ENCODE results near the gene EIF4H. TPM values are rescaled to one million over a fixed set of nuclear protein-coding genes. Genes with fewer than 3 reads are reported as not detected.

EIF4H gene
- total and polyA plus RNA-seq, 9 of the 15 experiments (the other 6 are each of a cell fraction or from before 2014, with no cell fraction given) = 11.0 to 435 (median 319) TPM

DNA sequence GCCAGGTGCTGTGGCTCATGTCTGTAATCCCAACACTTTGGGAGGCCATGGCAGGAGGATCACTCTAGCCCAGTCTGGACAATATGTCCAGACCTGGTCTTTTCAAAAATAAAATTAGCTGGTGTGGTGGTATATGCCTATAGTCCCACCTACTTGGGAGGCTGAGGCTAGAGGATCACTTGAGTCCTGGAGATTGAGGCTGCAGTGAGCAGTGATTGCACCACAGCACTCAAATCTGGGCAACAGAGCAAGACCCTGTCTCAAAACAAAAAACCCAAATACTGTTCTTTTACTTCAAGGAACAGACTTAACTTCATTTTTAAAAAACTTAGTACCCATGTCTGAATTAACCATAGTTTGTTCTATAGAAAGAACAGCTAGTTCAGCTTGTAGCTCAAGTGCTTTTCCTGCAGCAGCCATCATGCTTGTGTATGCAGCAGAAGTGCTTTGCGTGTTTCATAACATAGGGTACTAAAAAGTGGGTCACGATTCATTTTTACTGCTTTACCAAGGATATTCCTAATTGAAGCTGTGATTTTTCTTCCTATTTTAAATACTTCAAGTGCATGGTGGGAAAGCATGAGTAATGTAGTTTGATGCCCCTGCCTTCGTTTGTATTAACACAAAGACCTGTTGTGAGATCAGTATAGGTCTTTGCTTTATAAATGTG is 5.9 kb downstream of the EIF4H start (continued):
- TF ChIP-seq YBX1 (IDR thresholded peaks at IDR 0.05) = no peak
- TF ChIP-seq ZSCAN32 (CRISPR knock-in tag; IDR thresholded peaks at IDR 0.05) = no peak
- 0 out of 4 replicates have a peak, but pooled peaks of 1 of the 2 experiments have one; percentile 33 for TF ChIP-seq RCOR1 (IDR thresholded peaks at IDR 0.05; ENCODE audit: borderline replicate concordance in 1 of 2, low read depth in 2 of 2, low read length in 2 of 2)
- TF ChIP-seq PTRF (tag; IDR thresholded peaks at IDR 0.05) = no peak
- peak; percentile 87 for TF ChIP-seq ZNF121 (CRISPR knock-in tag; conservative IDR thresholded peaks at IDR 0.05)
- TF ChIP-seq, protein P1, sequence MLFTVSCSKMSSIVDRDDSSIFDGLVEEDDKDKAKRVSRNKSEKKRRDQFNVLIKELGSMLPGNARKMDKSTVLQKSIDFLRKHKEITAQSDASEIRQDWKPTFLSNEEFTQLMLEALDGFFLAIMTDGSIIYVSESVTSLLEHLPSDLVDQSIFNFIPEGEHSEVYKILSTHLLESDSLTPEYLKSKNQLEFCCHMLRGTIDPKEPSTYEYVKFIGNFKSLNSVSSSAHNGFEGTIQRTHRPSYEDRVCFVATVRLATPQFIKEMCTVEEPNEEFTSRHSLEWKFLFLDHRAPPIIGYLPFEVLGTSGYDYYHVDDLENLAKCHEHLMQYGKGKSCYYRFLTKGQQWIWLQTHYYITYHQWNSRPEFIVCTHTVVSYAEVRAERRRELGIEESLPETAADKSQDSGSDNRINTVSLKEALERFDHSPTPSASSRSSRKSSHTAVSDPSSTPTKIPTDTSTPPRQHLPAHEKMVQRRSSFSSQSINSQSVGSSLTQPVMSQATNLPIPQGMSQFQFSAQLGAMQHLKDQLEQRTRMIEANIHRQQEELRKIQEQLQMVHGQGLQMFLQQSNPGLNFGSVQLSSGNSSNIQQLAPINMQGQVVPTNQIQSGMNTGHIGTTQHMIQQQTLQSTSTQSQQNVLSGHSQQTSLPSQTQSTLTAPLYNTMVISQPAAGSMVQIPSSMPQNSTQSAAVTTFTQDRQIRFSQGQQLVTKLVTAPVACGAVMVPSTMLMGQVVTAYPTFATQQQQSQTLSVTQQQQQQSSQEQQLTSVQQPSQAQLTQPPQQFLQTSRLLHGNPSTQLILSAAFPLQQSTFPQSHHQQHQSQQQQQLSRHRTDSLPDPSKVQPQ (CRISPR knock-in tag; IDR thresholded peaks at IDR 0.05; ENCODE audit: borderline replicate concordance) = no peak
- TF ChIP-seq KDM1A (IDR thresholded peaks at IDR 0.05) = peak in 1 of 2 experiments; percentile 25; a peak in 1 of 4 replicates
- TF ChIP-seq, protein P2, sequence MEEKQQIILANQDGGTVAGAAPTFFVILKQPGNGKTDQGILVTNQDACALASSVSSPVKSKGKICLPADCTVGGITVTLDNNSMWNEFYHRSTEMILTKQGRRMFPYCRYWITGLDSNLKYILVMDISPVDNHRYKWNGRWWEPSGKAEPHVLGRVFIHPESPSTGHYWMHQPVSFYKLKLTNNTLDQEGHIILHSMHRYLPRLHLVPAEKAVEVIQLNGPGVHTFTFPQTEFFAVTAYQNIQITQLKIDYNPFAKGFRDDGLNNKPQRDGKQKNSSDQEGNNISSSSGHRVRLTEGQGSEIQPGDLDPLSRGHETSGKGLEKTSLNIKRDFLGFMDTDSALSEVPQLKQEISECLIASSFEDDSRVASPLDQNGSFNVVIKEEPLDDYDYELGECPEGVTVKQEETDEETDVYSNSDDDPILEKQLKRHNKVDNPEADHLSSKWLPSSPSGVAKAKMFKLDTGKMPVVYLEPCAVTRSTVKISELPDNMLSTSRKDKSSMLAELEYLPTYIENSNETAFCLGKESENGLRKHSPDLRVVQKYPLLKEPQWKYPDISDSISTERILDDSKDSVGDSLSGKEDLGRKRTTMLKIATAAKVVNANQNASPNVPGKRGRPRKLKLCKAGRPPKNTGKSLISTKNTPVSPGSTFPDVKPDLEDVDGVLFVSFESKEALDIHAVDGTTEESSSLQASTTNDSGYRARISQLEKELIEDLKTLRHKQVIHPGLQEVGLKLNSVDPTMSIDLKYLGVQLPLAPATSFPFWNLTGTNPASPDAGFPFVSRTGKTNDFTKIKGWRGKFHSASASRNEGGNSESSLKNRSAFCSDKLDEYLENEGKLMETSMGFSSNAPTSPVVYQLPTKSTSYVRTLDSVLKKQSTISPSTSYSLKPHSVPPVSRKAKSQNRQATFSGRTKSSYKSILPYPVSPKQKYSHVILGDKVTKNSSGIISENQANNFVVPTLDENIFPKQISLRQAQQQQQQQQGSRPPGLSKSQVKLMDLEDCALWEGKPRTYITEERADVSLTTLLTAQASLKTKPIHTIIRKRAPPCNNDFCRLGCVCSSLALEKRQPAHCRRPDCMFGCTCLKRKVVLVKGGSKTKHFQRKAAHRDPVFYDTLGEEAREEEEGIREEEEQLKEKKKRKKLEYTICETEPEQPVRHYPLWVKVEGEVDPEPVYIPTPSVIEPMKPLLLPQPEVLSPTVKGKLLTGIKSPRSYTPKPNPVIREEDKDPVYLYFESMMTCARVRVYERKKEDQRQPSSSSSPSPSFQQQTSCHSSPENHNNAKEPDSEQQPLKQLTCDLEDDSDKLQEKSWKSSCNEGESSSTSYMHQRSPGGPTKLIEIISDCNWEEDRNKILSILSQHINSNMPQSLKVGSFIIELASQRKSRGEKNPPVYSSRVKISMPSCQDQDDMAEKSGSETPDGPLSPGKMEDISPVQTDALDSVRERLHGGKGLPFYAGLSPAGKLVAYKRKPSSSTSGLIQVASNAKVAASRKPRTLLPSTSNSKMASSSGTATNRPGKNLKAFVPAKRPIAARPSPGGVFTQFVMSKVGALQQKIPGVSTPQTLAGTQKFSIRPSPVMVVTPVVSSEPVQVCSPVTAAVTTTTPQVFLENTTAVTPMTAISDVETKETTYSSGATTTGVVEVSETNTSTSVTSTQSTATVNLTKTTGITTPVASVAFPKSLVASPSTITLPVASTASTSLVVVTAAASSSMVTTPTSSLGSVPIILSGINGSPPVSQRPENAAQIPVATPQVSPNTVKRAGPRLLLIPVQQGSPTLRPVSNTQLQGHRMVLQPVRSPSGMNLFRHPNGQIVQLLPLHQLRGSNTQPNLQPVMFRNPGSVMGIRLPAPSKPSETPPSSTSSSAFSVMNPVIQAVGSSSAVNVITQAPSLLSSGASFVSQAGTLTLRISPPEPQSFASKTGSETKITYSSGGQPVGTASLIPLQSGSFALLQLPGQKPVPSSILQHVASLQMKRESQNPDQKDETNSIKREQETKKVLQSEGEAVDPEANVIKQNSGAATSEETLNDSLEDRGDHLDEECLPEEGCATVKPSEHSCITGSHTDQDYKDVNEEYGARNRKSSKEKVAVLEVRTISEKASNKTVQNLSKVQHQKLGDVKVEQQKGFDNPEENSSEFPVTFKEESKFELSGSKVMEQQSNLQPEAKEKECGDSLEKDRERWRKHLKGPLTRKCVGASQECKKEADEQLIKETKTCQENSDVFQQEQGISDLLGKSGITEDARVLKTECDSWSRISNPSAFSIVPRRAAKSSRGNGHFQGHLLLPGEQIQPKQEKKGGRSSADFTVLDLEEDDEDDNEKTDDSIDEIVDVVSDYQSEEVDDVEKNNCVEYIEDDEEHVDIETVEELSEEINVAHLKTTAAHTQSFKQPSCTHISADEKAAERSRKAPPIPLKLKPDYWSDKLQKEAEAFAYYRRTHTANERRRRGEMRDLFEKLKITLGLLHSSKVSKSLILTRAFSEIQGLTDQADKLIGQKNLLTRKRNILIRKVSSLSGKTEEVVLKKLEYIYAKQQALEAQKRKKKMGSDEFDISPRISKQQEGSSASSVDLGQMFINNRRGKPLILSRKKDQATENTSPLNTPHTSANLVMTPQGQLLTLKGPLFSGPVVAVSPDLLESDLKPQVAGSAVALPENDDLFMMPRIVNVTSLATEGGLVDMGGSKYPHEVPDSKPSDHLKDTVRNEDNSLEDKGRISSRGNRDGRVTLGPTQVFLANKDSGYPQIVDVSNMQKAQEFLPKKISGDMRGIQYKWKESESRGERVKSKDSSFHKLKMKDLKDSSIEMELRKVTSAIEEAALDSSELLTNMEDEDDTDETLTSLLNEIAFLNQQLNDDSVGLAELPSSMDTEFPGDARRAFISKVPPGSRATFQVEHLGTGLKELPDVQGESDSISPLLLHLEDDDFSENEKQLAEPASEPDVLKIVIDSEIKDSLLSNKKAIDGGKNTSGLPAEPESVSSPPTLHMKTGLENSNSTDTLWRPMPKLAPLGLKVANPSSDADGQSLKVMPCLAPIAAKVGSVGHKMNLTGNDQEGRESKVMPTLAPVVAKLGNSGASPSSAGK (IDR thresholded peaks at IDR 0.05) = no peak
- no peak for TF ChIP-seq HCFC1 (IDR thresholded peaks at IDR 0.05; ENCODE audit: low read depth, low read length)

All from K562 (cell line).